NCI-H2029 treated with DMSO at 0.1 percent for 48 hours (cell line): Measurements from ENCODE around the gene ROR1.

Experiments used
- DNase-seq: peaks from one replicate; lab custom pipeline; 2025; lab: John Stamatoyannopoulos, UW

ROR1 gene

GRCh38 chr1:63773815-63774616, at the start of gene ROR1:
Gene ROR1, plus strand, starts transcription at chr1:63774017.
- peak; percentile 76 for DNase-seq

DNA sequence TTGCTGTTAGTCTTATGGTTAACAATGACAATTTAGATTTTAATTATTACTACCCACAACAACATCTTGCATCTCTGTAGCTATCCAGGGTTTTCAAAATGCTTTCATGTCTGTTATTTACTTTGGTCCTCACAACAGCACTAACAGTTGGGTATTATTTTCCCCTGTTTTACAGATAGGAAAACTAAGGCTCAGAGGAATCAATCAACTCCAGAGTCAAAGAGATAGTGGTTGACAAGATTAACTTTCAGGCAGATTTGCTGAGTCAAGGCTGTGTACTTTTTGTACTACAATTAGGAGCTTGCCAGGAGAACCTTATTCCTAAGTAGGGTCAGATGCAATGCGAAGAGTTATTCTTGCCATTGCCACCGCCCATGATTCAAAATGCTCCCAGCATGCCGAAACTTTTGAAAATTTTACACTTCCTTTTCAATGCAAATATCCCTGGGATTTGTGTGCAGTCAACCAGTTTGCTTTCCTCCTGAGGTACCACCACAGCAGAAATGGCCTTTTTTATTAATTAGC, 49.4 kb upstream of the ROR1 start:
- no peak for DNase-seq

DNA sequence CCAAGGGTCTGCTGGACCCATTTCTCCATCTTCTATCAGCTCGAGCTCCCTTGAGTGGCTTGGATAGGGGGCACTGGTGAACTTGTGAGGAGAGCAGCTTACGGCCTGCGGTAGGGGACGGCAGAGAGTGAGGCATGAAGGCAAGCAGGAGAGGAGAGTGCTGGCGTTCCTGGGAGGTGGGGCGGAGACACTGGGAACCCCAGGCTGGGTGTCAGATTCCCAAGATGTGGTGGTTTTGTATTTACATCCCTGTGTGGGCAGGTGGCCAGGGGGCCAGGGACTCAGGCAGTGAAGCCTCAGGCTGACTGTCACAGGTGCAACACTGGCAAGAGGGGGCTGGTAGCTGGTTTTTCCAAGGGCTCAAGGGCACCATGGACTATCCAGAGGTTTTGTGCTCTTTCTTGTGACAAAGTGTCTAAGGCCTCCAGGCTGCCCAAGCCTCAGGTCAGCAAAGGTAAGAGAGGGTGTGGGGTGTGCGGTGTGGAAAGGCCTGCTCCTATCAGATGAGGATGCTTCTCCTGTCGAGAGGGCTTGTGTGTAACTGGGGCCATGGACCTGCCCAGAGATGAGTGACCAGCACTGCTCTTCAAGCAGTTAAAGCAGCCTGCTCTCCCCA, 45.1 kb upstream of the ROR1 start:
- peak; percentile 50 for DNase-seq

DNA sequence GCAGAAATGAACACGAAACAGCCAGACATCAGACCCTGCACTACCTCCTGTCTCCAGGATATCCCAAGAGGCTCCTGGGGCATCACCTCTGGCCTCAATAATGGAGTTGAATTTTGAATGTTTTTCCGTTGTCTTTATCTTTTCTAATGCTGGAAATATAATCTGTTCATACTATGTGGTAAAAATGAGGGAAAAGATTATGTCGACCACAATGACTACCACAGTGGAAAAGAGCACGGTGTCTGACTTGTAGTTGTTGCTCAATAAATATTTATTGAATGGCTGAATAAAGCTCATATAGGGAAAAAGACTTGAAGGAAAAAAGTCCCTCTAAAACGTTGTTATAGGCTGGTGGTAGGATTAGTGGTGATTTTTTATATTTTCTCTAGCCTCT, 44.6 kb upstream of the ROR1 start:
- DNase-seq, result no peak

- DNase-seq, result no peak
These were observed 43.6 kb upstream of the ROR1 start for GRCh38 chr1:63730211-63730610.

GRCh38 chr1:63731117-63732043, 42.4 kb upstream of the ROR1 start:
- no peak for DNase-seq

DNA sequence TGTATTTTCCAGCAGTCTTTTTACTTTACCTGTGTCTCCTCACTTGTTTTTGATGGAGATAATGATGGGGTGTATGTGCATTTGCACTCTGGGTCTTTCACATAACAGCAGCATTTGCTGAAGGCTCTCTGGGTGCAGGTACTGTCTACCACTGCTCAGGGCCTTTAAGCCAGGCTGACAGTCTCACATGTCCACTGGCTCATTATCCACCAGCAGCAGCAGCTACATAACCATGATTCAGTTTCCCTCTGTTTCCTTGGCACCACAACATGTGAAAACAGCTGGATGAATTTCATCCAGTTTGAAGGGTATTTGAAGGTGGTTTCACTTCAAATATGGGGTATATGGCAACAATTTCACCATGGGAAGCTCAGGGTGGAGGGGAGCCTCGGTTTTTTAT, 41.2 kb upstream of the ROR1 start:
- no peak for DNase-seq

DNA sequence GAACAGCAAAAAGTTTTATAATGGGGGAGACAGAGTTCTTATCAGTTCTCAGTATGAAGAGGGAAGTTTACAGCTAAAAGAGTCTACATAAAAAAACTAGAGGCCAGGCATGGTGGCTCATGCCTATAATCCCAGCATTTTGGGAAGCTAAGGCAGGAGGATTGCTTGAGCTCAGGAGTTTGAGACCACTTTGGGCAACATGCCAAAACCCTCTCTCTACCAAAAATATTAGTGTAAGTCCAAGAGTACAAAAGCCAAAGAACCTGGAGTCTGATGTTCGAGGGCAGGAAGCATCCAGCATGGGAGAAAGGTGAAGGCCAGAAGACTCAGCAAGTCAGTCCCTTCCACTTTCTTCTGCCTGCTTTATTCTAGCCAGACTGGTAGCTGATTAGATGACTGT, 35.0 kb upstream of the ROR1 start:
- no peak for DNase-seq

DNA sequence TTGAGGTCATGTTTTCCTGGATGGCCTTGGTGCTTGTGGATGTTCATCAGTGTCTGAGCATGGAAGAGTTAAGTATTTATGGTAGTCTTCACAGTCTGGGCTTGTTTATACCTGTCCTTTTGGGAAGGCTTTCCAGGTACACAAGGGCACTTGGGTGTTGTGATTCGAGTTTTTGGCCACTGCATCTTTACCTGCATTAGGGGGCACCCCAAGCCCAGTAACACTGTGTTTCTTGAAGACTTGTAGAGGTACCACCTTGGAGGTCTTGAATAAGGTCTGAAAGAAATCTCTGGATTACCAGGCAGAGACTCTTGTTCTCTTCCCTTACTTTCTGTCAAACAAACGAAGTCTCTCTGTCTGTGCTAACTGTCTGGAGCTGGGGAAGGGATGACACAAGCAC, 34.4 kb upstream of the ROR1 start:
- no peak for DNase-seq

DNA sequence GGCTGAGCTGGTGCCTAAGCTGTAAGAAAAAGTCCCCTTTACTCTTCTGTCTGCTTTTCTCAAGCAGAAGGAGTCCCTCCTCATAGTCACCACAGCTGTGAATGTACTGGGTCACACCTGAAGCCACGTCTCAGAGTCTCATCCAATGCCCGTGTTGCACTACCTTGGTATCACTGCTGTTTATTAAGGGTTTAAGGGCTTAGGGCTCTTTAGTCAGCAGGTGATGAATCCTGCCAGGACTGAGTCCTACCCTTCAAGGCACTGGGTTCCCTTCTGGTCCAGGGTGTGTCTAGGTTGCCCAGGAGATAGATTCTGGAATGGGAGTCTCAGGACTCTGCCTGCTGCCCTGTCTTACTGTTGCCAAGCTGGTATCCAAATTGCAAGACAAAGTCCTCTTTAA, 33.4 kb upstream of the ROR1 start:
- DNase-seq, result no peak

- no peak for DNase-seq
These were observed 31.3 kb upstream of the ROR1 start for GRCh38 chr1:63742526-63742925.

DNA sequence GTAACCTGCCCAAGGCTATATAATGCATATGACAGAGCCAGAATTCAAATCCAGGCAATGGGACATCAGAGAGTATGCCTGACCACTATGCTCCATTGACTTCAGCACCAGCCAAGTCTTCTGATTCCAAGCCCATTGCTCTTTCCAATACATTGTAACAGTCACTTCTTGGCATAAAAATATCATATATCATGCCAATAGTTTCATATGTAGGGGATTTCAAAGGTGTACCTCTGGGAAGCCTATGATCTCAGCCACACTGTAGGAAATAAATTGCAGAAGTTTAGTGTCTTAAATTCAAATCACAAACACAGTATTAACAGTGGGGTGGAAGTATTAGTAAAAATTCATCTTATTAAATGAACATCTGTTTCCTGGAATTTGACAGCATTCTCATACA, 30.0 kb upstream of the ROR1 start:
- DNase-seq, result no peak

DNA sequence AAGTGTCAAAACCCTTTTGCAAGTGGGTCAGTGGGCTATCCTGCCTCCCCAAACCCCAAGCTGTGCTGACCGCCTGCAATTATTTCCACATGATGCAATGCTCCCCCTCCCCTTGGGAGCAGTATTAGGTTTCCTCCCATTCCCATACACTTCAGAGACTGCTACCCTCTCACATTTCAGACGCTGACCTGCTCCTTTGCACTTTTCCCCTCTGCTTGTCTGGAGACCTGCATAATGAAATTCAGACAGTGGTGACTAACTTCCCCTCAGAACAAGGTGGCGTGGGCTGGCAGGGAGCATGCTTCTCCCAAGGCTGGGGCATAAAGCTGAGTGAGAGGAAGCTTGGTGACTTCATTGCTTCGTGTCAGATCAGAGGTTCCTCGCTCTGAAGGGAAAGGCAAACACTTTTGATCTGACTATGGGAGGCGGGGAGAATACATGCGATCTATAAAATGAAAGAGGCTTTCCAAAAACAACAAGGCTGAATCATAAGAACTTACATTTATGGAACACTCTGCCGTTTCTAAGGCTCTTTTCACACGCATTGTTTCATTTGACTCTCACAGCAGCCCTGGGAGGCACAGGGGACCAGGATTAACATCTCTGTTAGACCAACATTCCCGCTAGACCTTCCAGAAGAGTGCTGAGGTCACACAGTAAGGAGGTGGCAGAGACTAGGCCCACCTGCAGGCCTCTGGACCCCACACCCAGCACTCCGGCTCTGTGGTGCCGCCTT, 27.5 kb upstream of the ROR1 start:
- no peak for DNase-seq

DNA sequence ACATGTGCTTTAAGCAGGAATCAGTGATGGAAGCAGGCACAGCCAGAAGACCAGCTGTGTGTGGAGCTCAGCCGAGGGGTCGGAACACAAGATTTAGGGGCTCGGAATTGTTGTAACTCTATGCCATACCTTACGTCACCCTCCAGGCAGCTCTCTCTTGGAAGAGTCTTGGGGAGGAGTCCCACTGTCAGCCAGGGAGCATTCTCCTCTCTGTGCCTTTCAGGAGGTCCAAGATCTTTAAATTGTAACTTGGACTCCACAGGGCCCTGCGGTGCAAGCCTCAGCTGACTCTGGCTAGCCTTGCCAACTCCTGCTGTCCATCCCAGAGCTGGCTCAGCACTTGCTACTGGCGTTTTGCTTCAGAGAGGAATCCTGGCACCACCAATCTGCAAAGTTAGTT, 26.4 kb upstream of the ROR1 start:
- DNase-seq, result no peak

- no peak for DNase-seq
These were observed 25.7 kb upstream of the ROR1 start for GRCh38 chr1:63748046-63748580.

- no peak for DNase-seq
These were observed 25.2 kb upstream of the ROR1 start for GRCh38 chr1:63748641-63749040.

DNA sequence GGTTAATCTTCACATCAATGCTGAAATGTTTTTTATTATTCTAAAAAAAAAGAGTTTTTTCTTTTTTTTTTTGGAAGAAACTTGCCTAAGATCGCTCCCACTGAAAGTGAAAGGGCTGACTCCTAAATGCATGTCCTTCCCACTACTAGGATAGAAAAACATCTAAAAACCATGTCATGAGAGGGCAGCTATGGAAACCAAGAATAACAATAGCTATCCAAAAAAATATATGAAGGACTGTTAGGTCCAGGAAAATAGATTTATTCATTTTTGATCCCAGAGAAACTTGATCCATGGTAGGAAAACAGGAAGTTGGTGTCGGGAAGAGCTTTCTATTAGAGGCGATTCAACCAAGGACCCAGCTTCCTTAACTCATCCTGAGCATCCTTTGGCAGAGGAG, 23.1 kb upstream of the ROR1 start:
- no peak for DNase-seq

DNA sequence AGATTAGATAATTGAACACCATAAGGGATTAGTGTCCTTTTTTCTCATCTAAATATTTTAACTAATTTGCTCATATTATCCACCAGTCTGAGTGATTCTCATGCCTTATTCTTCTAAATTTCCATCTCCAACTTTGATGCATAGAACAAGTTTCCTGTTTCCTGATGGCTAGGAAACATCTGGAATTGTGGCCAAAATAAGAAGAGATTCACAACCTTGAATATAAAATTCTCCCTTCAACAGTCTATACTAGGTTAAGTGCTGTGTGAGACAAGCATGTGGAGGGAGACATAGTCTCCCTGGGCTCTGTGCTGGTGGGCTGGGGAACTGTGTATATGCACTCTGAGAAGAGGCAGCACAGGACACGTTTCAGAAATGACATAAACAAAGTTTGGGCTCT, 21.6 kb upstream of the ROR1 start:
- no peak for DNase-seq

DNA sequence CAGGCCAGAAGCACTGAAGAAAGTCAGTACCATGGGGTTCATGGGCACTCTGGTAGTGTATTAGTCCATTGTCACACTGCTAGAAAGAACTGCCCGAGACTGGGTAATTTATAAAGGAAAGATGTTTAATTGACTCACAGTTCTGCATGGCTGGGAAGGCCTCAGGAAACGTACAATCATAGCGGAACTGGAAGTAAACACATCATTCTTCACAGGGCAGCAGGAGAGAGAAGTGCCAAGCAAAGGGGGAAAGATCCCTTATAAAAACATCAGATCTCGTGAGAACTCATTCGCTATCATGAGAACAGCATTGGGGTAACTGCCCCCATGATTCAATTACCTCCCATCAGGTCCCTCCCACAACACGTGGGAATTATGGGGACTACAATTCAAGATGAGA, 20.2 kb upstream of the ROR1 start:
- DNase-seq, result no peak

- DNase-seq, result no peak
These were observed 17.0 kb upstream of the ROR1 start for GRCh38 chr1:63756839-63757238.

DNA sequence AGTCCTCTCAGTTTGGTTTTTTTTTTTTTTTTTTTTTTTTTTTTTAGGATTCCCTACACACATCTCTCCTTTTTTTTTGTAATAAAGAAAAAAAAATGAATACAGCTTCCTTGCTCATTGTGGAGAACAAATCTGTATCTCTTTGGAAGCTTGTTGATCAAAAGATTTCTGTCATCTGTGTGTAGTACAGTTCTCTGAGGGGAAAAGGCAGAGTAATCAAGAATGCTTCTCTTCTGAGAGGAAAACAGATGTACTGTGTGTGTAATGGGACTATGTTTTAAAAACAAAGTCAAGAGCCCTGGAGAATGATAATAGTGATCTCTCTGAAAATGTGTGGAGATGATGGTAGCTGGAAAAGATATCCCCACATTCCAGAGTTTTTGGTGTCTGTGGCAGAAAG, 16.5 kb upstream of the ROR1 start:
- no peak for DNase-seq

DNA sequence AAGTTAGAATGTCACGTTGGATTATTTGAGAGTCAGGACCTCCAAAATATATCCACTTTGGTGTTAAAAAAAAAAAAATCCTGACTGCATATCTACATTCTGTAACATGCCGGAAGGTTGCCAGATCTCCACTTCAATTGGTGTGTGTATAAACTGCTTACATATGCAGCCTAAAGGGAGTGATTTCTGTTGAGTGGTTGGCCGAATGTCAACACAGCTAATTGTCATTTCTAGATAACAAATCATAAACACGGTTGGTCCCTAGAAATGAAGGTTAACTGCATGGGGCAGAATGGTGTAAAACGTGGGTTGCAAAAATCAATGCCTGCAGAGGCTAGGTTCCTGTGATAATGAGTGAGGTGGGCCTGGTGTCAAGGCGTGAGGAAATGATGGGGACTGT, 15.0 kb upstream of the ROR1 start:
- DNase-seq, result peak; percentile 83
